Neural progenitor cell (in vitro differentiated cells): Measurements from ENCODE around the gene OLR1. TPM values are rescaled to one million over a fixed set of nuclear protein-coding genes. Genes with fewer than 3 reads are reported as not detected.

Source experiments
- DNase-seq: peaks from one replicate; pipeline ENCODE4 v3.0.0-alpha.2; 2016; ENCODE audit warnings: low spot score
- H2AFZ ChIP-seq: fragments of 200-600 bp; sonication (generic); replicated peaks from 2 replicates; pipeline ENCODE4 v1.6.1; 2016; ENCODE audit warnings: antibody characterized with exemption
- H3F3A ChIP-seq: fragments of 200-600 bp; sonication (generic); 2 replicates; pipeline ENCODE4 v1.6.1; 2016; ENCODE audit warnings: antibody characterized with exemption, low read depth
- H3K27ac ChIP-seq: fragments of 200-600 bp; sonication (generic); 2 replicates; pipeline ENCODE4 v1.5.1; 2016; ENCODE audit warnings: mild to moderate bottlenecking
- H3K27me3 ChIP-seq: fragments of 200-600 bp; sonication (generic); 2 replicates; pipeline ENCODE4 v1.6.1; 2016; ENCODE audit warnings: mild to moderate bottlenecking, moderate library complexity
- H3K36me3 ChIP-seq: fragments of 200-600 bp; sonication (generic); 2 replicates; pipeline ENCODE4 v1.5.1; 2016
- H3K4me1 ChIP-seq: fragments of 200-600 bp; sonication (generic); 2 replicates; pipeline ENCODE4 v1.6.1; 2016; ENCODE audit warnings: mixed run types
- H3K4me2 ChIP-seq: fragments of 200-600 bp; sonication (generic); 2 replicates; pipeline ENCODE4 v1.6.1; 2016
- H3K4me3 ChIP-seq: fragments of 200-600 bp; sonication (generic); 2 replicates; pipeline ENCODE4 v1.5.1; 2016
- H3K79me2 ChIP-seq: fragments of 200-600 bp; sonication (generic); 2 replicates; pipeline ENCODE4 v1.6.1; 2016; ENCODE audit warnings: low read depth
- H3K9ac ChIP-seq: fragments of 200-600 bp; sonication (generic); 2 replicates; pipeline ENCODE4 v1.6.1; 2016
- H3K9me3 ChIP-seq: fragments of 200-600 bp; sonication (generic); 2 replicates; pipeline ENCODE4 v1.5.1; 2016; ENCODE audit warnings: low read depth
- H4K20me1 ChIP-seq: fragments of 200-600 bp; sonication (generic); 2 replicates; pipeline ENCODE4 v1.6.1; 2016; ENCODE audit warnings: low read depth
- H3K27ac Mint-ChIP-seq: 3 replicates; pipeline ENCODE4 v1.8.0; 2021; ENCODE audit warnings: mixed read lengths
- H3K27me3 Mint-ChIP-seq: 2 replicates; pipeline ENCODE4 v1.8.0; 2022; ENCODE audit warnings: low read depth, mild to moderate bottlenecking, inconsistent platforms, moderate library complexity, mixed read lengths; ENCODE audit not compliant: insufficient read depth
- H3K36me3 Mint-ChIP-seq: 3 replicates; pipeline ENCODE4 v1.8.0; 2021; ENCODE audit warnings: mixed read lengths
- H3K4me1 Mint-ChIP-seq: 3 replicates; pipeline ENCODE4 v1.8.0; 2021; ENCODE audit warnings: mixed read lengths
- H3K4me3 Mint-ChIP-seq: 3 replicates; pipeline ENCODE4 v1.8.0; 2021; ENCODE audit warnings: mild to moderate bottlenecking, moderate library complexity, mixed read lengths
- H3K9me3 Mint-ChIP-seq: 3 replicates; pipeline ENCODE4 v1.8.0; 2020; ENCODE audit warnings: mixed read lengths
- EZH2 ChIP-seq: fragments of 200-600 bp; sonication (generic); IDR thresholded peaks from 2 replicates; pipeline ENCODE4 v1.6.1; 2017; ENCODE audit warnings: antibody characterized with exemption, mild to moderate bottlenecking, moderate library complexity
- EZH2phosphoT487 ChIP-seq: fragments of 200-600 bp; sonication (generic); IDR thresholded peaks from 2 replicates; pipeline ENCODE4 v1.6.1; 2017; ENCODE audit warnings: antibody characterized with exemption
- total RNA-seq: library from RNA; depleted of rRNA; stranded (reverse); fragments of >200 nt; gene quantifications from 2 replicates; pipeline ENCODE4 v1.2.3, GENCODE V29; 2015; ENCODE audit warnings: low replicate concordance
- TF ChIP-seq, protein P1 (sequence below): fragments of 200-600 bp; sonication (generic); IDR thresholded peaks from 2 replicates; pipeline ENCODE4 v1.5.1; 2017; ENCODE audit warnings: antibody characterized with exemption, mild to moderate bottlenecking

The OLR1 gene
- total RNA-seq, 1 donor from 2014 or later: not detected

GRCh38 chr12:10130042-10130441 lies 41.9 kb downstream of the OLR1 start, which contains the start of gene CLEC7A:
TSS of gene CLEC7A (minus strand) at chr12:10130199. CDS start at chr12:10130082, 117 bp downstream.
- H3K36me3 Mint-ChIP-seq: no peaks in the 10 kb centered on the region

GRCh38 chr12:10128687-10129086 lies 43.2 kb downstream of the OLR1 start:
- Mint-ChIP-seq H3K9me3 (no peaks in the 10 kb centered on the region), H3K4me3 (no peak overlapping the region), H3K4me1 (peaks cover 8% of the 10 kb centered on the region), H3K27ac (no peak overlapping the region), H3K36me3 (no peaks in the 10 kb centered on the region), H3K27me3 (no peaks in the 10 kb centered on the region)
- no peaks in the 10 kb centered on the region for H3K4me1 ChIP-seq
- H2AFZ ChIP-seq: no peak overlapping the region
- no peak overlapping the region for H3K4me3 ChIP-seq
- no peak overlapping the region for H3K27ac ChIP-seq
- no peak for DNase-seq
- no peak overlapping the region for H3K4me2 ChIP-seq
- no peaks in the 10 kb centered on the region for H3F3A ChIP-seq
- no peaks in the 10 kb centered on the region for H3K9me3 ChIP-seq
- H3K36me3 ChIP-seq: no peaks in the 10 kb centered on the region
- TF ChIP-seq EZH2phosphoT487 (no peak), EZH2 (no peak)
- TF ChIP-seq, protein P1, sequence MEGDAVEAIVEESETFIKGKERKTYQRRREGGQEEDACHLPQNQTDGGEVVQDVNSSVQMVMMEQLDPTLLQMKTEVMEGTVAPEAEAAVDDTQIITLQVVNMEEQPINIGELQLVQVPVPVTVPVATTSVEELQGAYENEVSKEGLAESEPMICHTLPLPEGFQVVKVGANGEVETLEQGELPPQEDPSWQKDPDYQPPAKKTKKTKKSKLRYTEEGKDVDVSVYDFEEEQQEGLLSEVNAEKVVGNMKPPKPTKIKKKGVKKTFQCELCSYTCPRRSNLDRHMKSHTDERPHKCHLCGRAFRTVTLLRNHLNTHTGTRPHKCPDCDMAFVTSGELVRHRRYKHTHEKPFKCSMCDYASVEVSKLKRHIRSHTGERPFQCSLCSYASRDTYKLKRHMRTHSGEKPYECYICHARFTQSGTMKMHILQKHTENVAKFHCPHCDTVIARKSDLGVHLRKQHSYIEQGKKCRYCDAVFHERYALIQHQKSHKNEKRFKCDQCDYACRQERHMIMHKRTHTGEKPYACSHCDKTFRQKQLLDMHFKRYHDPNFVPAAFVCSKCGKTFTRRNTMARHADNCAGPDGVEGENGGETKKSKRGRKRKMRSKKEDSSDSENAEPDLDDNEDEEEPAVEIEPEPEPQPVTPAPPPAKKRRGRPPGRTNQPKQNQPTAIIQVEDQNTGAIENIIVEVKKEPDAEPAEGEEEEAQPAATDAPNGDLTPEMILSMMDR: no peak
- H3K27me3 ChIP-seq: no peaks in the 10 kb centered on the region
- no peak overlapping the region for H3K9ac ChIP-seq
- H4K20me1 ChIP-seq: no peaks in the 10 kb centered on the region
- H3K79me2 ChIP-seq: no peaks in the 10 kb centered on the region

More at GRCh38 chr12:10130042-10130441, 41.9 kb downstream of the OLR1 start, which contains the start of gene CLEC7A:
- TF ChIP-seq EZH2phosphoT487: no peak
- TF ChIP-seq, protein P1: no peak
- Mint-ChIP-seq H3K27me3 (no peaks in the 10 kb centered on the region), H3K4me3 (no peak within 1 kb of the TSS), H3K27ac (no peak within 1 kb of the TSS), H3K4me1 (peaks cover 8% of the 10 kb centered on the region), H3K9me3 (no peaks in the 10 kb centered on the region)
- Histone ChIP-seq H3K27me3 (no peaks in the 10 kb centered on the region), H4K20me1 (no peaks in the 10 kb centered on the region), H3K4me2 (no peak within 1 kb of the TSS), H3K27ac (no peak within 1 kb of the TSS), H3K9ac (no peak within 1 kb of the TSS), H3F3A (no peaks in the 10 kb centered on the region), H3K4me3 (no peak within 1 kb of the TSS), H3K9me3 (no peaks in the 10 kb centered on the region), H2AFZ (no peak within 1 kb of the TSS), H3K79me2 (no peaks in the 10 kb centered on the region), H3K36me3 (no peaks in the 10 kb centered on the region), H3K4me1 (no peaks in the 10 kb centered on the region)
- DNase-seq: no peak

DNA sequence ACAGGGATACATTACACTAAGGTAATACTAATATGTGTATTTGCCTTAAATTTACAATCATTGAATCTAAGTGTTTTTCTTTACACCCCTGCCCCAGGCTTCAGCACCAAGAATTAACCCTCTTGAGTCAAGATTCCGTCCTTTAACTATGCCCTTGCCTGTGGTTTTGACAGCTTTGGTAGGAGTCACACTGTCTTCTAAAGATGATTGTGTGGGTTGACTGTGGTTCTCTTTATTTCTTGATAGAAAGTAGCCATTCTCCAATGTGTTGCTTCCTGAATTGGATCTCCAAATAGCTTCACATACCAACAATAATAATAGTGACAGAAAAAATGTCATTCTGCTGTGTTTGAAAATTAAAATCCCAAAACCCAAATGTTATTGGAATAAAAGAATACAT lies 45.5 kb downstream of the OLR1 start:
- no peaks in the 10 kb centered on the region for H3K9me3 Mint-ChIP-seq

More for the DNA sequence above, 45.5 kb downstream of the OLR1 start:
- H3K9me3 ChIP-seq: no peaks in the 10 kb centered on the region
- no peaks in the 10 kb centered on the region for H3K27me3 ChIP-seq
- no peak overlapping the region for H2AFZ ChIP-seq
- no peak for TF ChIP-seq EZH2
- TF ChIP-seq, protein P1: no peak
- TF ChIP-seq EZH2phosphoT487: no peak
- no peak overlapping the region for H3K9ac ChIP-seq
- H3K4me3 Mint-ChIP-seq: no peak overlapping the region
- no peak overlapping the region for H3K27ac ChIP-seq
- H3K27ac Mint-ChIP-seq: no peak overlapping the region
- H3K4me1 Mint-ChIP-seq: peaks cover 6% of the 10 kb centered on the region
- no peaks in the 10 kb centered on the region for H3K36me3 Mint-ChIP-seq
- no peaks in the 10 kb centered on the region for H3K79me2 ChIP-seq
- no peak overlapping the region for H3K4me3 ChIP-seq
- H3K27me3 Mint-ChIP-seq: no peaks in the 10 kb centered on the region
- H4K20me1 ChIP-seq: no peaks in the 10 kb centered on the region
- no peak for DNase-seq
- H3F3A ChIP-seq: no peaks in the 10 kb centered on the region
- H3K4me1 ChIP-seq: no peaks in the 10 kb centered on the region
- H3K4me2 ChIP-seq: no peak overlapping the region
- no peaks in the 10 kb centered on the region for H3K36me3 ChIP-seq
